Mucosa of rectum (tissue), 2 donors: Measurements from ENCODE around the gene ZP3.
"Not testable (repeated sequence)": the region's sequence is repeated elsewhere in the genome, so short reads cannot be mapped to it uniquely, and the experiment has no call there.

ENCODE experiments used
- H3K27ac ChIP-seq, 2 donors: one replicate each; pipeline ENCODE4 v1.7.0; 2013; ENCODE audit warnings: inconsistent platforms in 2 of 2, low read depth in 2 of 2, low read length in 2 of 2
- H3K27me3 ChIP-seq, 2 donors: one replicate each; pipeline ENCODE4 v1.7.0; 2013; ENCODE audit warnings: low read length in 2 of 2; ENCODE audit not compliant: control insufficient read depth in 2 of 2, insufficient read depth in 2 of 2
- H3K36me3 ChIP-seq, 2 donors: one replicate each; pipeline ENCODE4 v1.7.0; 2013; ENCODE audit warnings: low read length in 2 of 2; ENCODE audit not compliant: control insufficient read depth in 2 of 2, insufficient read depth in 2 of 2
- H3K4me1 ChIP-seq, 2 donors: one replicate each; pipeline ENCODE4 v1.7.0; 2013; ENCODE audit warnings: low read length in 2 of 2, mild to moderate bottlenecking in 1 of 2; ENCODE audit not compliant: control insufficient read depth in 2 of 2, insufficient read depth in 2 of 2
- H3K4me3 ChIP-seq, 2 donors: one replicate each; pipeline ENCODE4 v1.7.0; 2013; ENCODE audit warnings: low read length in 2 of 2
- H3K9ac ChIP-seq, 2 donors: one replicate each; pipeline ENCODE4 v1.7.0; 2013; ENCODE audit warnings: low read length in 2 of 2, low read depth in 1 of 2, mild to moderate bottlenecking in 1 of 2
- H3K9me3 ChIP-seq, 2 donors: one replicate each; pipeline ENCODE4 v1.7.0; 2013; ENCODE audit warnings: low read length in 2 of 2; ENCODE audit not compliant: control insufficient read depth in 2 of 2
- donor health status: healthy.
- donor health status: Normal muscosa, but diverticular disease.

Gene ZP3

GRCh38 chr7:76424413-76425111 is at the start of gene ZP3:
Gene ZP3, plus strand, starts transcription at chr7:76424950. Its CDS starts 15 bp downstream, at chr7:76424965.
- Histone ChIP-seq H3K36me3 (no peaks in the 10 kb centered on the region), H3K27me3 (no peaks in the 10 kb centered on the region), H3K27ac (no peak within 1 kb of the TSS), H3K4me3 (no peak within 1 kb of the TSS), H3K4me1 (no peaks in the 10 kb centered on the region), H3K9me3 (no peaks in the 10 kb centered on the region), H3K9ac (no peak within 1 kb of the TSS)

GRCh38 chr7:76375251-76375650 is 49.5 kb upstream of the ZP3 start:
- Histone ChIP-seq H3K27ac (no peak overlapping the region), H3K9ac (no peak overlapping the region), H3K4me1 (peaks cover under 1% of the 10 kb centered on the region in 2 donors), H3K36me3 (no peaks in the 10 kb centered on the region), H3K4me3 (no peak overlapping the region), H3K27me3 (no peaks in the 10 kb centered on the region), H3K9me3 (no peaks in the 10 kb centered on the region)

- no peak overlapping the region for H3K4me3 ChIP-seq
- H3K4me1 ChIP-seq: peaks cover 4 to 5% of the 10 kb centered on the region in 2 donors
- no peaks in the 10 kb centered on the region for H3K36me3 ChIP-seq
- H3K27ac ChIP-seq: no peak overlapping the region
- H3K27me3 ChIP-seq: no peaks in the 10 kb centered on the region
- no peaks in the 10 kb centered on the region for H3K9me3 ChIP-seq
- H3K9ac ChIP-seq: no peak overlapping the region
Measured at GRCh38 chr7:76377186-76377918, 47.4 kb upstream of the ZP3 start.

- Histone ChIP-seq H3K9ac (peak overlapping the region in 1 of 2 donors; percentile 63), H3K9me3 (no peaks in the 10 kb centered on the region), H3K36me3 (no peaks in the 10 kb centered on the region), H3K4me1 (peaks cover 4 to 5% of the 10 kb centered on the region in 2 donors), H3K4me3 (peak overlapping the region; percentile 56 to 78), H3K27me3 (no peaks in the 10 kb centered on the region), H3K27ac (peak overlapping the region; percentile 93 to 96)
Measured at GRCh38 chr7:76380623-76380966, 44.2 kb upstream of the ZP3 start.

GRCh38 chr7:76381814-76382213 is 42.9 kb upstream of the ZP3 start:
- no peaks in the 10 kb centered on the region for H3K27me3 ChIP-seq
- no peak overlapping the region for H3K27ac ChIP-seq
- H3K4me1 ChIP-seq: peaks cover 4 to 5% of the 10 kb centered on the region in 2 donors
- H3K36me3 ChIP-seq: no peaks in the 10 kb centered on the region
- no peaks in the 10 kb centered on the region for H3K9me3 ChIP-seq
- no peak overlapping the region for H3K9ac ChIP-seq
- H3K4me3 ChIP-seq: no peak overlapping the region

GRCh38 chr7:76383089-76383944 is 41.4 kb upstream of the ZP3 start:
- no peak overlapping the region for H3K4me3 ChIP-seq
- no peak overlapping the region for H3K27ac ChIP-seq
- H3K4me1 ChIP-seq: peaks cover 4 to 5% of the 10 kb centered on the region in 2 donors
- H3K36me3 ChIP-seq: no peaks in the 10 kb centered on the region
- no peaks in the 10 kb centered on the region for H3K9me3 ChIP-seq
- H3K9ac ChIP-seq: no peak overlapping the region
- H3K27me3 ChIP-seq: no peaks in the 10 kb centered on the region

GRCh38 chr7:76386691-76387260 is 38.0 kb upstream of the ZP3 start:
- H3K9ac ChIP-seq: no peak overlapping the region
- H3K27ac ChIP-seq: no peak overlapping the region

GRCh38 chr7:76387789-76388188 is 37.0 kb upstream of the ZP3 start:
- H3K36me3 ChIP-seq, H3K9ac ChIP-seq, H3K4me1 ChIP-seq, H3K27ac ChIP-seq, H3K27me3 ChIP-seq, H3K4me3 ChIP-seq, H3K9me3 ChIP-seq: not testable (repeated sequence)

More at GRCh38 chr7:76386691-76387260, 38.0 kb upstream of the ZP3 start:
- H3K27me3 ChIP-seq: no peaks in the 10 kb centered on the region
- H3K4me3 ChIP-seq: no peak overlapping the region
- H3K36me3 ChIP-seq: no peaks in the 10 kb centered on the region
- no peaks in the 10 kb centered on the region for H3K4me1 ChIP-seq
- H3K9me3 ChIP-seq: no peaks in the 10 kb centered on the region

- Histone ChIP-seq H3K9ac (no peak overlapping the region), H3K27me3 (no peaks in the 10 kb centered on the region), H3K4me1 (peaks cover 2 to 10% of the 10 kb centered on the region in 2 donors), H3K27ac (no peak overlapping the region), H3K36me3 (no peaks in the 10 kb centered on the region), H3K9me3 (no peaks in the 10 kb centered on the region), H3K4me3 (no peak overlapping the region)
Measured at GRCh38 chr7:76390092-76390491, 34.7 kb upstream of the ZP3 start.
